GM10248 (cell line): Measurements from ENCODE around the gene CC2D2B.
A peak's percentile ranks its signal among the peaks of the same experiment; 100 is the strongest.
"Not testable (repeated sequence)": the region's sequence is repeated elsewhere in the genome, so short reads cannot be mapped to it uniquely, and the experiment has no call there.

Experiments used
- CTCF ChIA-PET: fragments of 300-600 bp; sonication (Branson Sonifier 250); formaldehyde crosslinking; extraction: SDS; loops from one replicate; lab custom pipeline; 2021; ENCODE audit warnings: antibody characterized with exemption; lab: Yijun Ruan, JAX
- POLR2A ChIA-PET: fragments of 350-650 bp; sonication (Branson Sonifier 250); formaldehyde crosslinking; extraction: SDS; loops from one replicate; lab custom pipeline; 2020; ENCODE audit warnings: antibody characterized with exemption; lab: Yijun Ruan, JAX
- DNase-seq: peaks from one replicate; pipeline ENCODE4 v3.0.0; 2012; ENCODE audit errors: extremely low spot score
- CTCF ChIP-seq: IDR thresholded peaks from 2 replicates; pipeline ENCODE4 v1.5.1; 2012; ENCODE audit warnings: mild to moderate bottlenecking, low read depth; ENCODE audit errors: extremely low read depth, missing control alignments, control extremely low read depth

Gene CC2D2B

GRCh38 chr10:95987685-95988426 lies 80.1 kb downstream of the CC2D2B start:
- POLR2A ChIA-PET: no interaction called here
- CTCF ChIA-PET: interaction anchor here (1.4 kb wide), 1 partner anchor 11 kb away, joined by 3 read pairs; no protein-coding TSS in a partner anchor
- peak; percentile 61 for DNase-seq
- TF ChIP-seq CTCF: no peak

DNA sequence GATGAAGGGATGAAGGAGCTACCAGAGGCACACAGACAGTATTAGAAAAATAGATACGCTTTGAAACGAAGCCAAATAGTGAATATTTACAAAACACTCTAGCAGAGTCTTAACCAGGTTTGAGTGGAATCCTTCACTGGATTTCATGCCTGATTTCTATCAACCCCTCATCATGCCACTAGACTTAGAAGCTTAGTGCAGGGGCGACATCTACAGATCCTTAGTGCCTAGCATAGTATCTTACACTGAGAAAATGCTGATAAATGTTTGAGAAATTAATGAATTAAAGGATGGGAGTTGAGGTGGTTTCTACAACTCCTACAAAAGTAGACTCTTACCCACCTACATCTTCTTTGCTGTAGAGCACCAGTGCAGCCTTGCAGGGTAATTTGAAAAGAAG lies 80.9 kb downstream of the CC2D2B start:
- ChIA-PET CTCF (interaction anchor here (0.8 to 1.6 kb wide), 4 partner anchors 9 to 241 kb away, joined by 3 to 4 read pairs (median 4); no protein-coding TSS in a partner anchor), POLR2A (no interaction called here)
- no peak for DNase-seq
- TF ChIP-seq CTCF: peak; percentile 42

- POLR2A ChIA-PET, DNase-seq: not testable (repeated sequence)
- CTCF ChIA-PET: interaction anchor here (0.6 to 1.3 kb wide), 3 partner anchors 12 to 315 kb away, joined by 3 to 6 read pairs (median 3); no protein-coding TSS in a partner anchor
Observed at GRCh38 chr10:95994376-95994775, 86.6 kb downstream of the CC2D2B start.

- CTCF ChIA-PET: interaction anchor here (2.6 kb wide), 1 partner anchor 19 kb away, joined by 12 read pairs; no protein-coding TSS in a partner anchor
- DNase-seq: no peak
- TF ChIP-seq CTCF: no peak
- POLR2A ChIA-PET: no interaction called here
Observed at GRCh38 chr10:95998255-95998784, 90.5 kb downstream of the CC2D2B start.

- no peak for DNase-seq
- CTCF ChIA-PET: interaction anchor here (0.9 to 13.0 kb wide), 5 partner anchors 10 to 325 kb away, joined by 3 to 150 read pairs (median 3); partner anchors contain the start of gene TCTN3
- POLR2A ChIA-PET: no interaction called here
- TF ChIP-seq CTCF: no peak
Observed at GRCh38 chr10:96013956-96014355, 106.2 kb downstream of the CC2D2B start.

GRCh38 chr10:96014473-96015102 lies 106.8 kb downstream of the CC2D2B start:
- TF ChIP-seq CTCF: no peak
- ChIA-PET CTCF (interaction anchor here (0.9 to 13.0 kb wide), 7 partner anchors 11 to 324 kb away, joined by 3 to 150 read pairs (median 4); partner anchors contain the start of gene TCTN3), POLR2A (no interaction called here)
- DNase-seq: no peak
